Lower lobe of right lung (tissue), 2 donors: ENCODE data around the gene LRP2. TPM values are rescaled to one million over a fixed set of nuclear protein-coding genes. Genes with fewer than 3 reads are reported as not detected.
"Not testable (repeated sequence)": the region's sequence is repeated elsewhere in the genome, so short reads cannot be mapped to it uniquely, and the experiment has no call there.

Experiments
- ATAC-seq, 2 donors: fragments of 200-7000 bp; cut with Tn5 transposase; one replicate each; pipeline ENCODE4 v1.9.1; 2020 to 2022; ENCODE audit warnings: mild to moderate bottlenecking in 2 of 2, moderate library complexity in 2 of 2
- DNase-seq: peaks from one replicate; pipeline ENCODE4 v3.0.0-alpha.2; 2020
- H3K27ac ChIP-seq: fragments of 200-600 bp; one replicate; pipeline ENCODE4 v1.8.0; 2022
- H3K27me3 ChIP-seq: fragments of 200-600 bp; one replicate; pipeline ENCODE4 v1.8.0; 2022; ENCODE audit warnings: low read depth
- H3K36me3 ChIP-seq: fragments of 200-600 bp; one replicate; pipeline ENCODE4 v1.8.0; 2022; ENCODE audit warnings: mild to moderate bottlenecking
- H3K4me1 ChIP-seq: fragments of 200-600 bp; one replicate; pipeline ENCODE4 v1.8.0; 2022
- H3K4me3 ChIP-seq: fragments of 200-600 bp; one replicate; pipeline ENCODE4 v1.8.0; 2022; ENCODE audit warnings: mild to moderate bottlenecking
- H3K9me3 ChIP-seq: fragments of 200-600 bp; one replicate; pipeline ENCODE4 v1.8.0; 2022
- CTCF ChIP-seq: fragments of 200-600 bp; IDR thresholded peaks from one replicate; pipeline ENCODE4 v1.8.0; 2022; ENCODE audit warnings: antibody characterized with exemption, mild to moderate bottlenecking
- intact Hi-C: fragments of 100-400 bp; cut with DNase I; formaldehyde crosslinking; loops from one replicate; pipeline ENCODE4 v1.11.0; 2022
- total RNA-seq: library from RNA; stranded (reverse); fragmentation: NEBNext Ultra II Directional; extraction: Animal tissue kit (Norgen Biotek cat#: 25700); gene quantifications from one replicate; pipeline ENCODE4 v1.2.1, GENCODE V29; 2021
- donor health status: DM: no; HTN: yes; CAD: no; lungs with severe emphysema.

The LRP2 gene
- total RNA-seq, 1 donor from 2014 or later: 47.8 TPM

- ATAC-seq: peak; percentile 51 to 61
These were observed 31.7 kb downstream of the LRP2 start for GRCh38 chr2:169330555-169331198.

GRCh38 chr2:169329688-169330554 lies 32.4 kb downstream of the LRP2 start:
- TF ChIP-seq CTCF: no peak
- no peaks in the 10 kb centered on the region for H3K9me3 ChIP-seq
- peak; percentile 48 for DNase-seq
- intact Hi-C loops: no loop called here
- H3K4me3 ChIP-seq: peak overlapping the region; percentile 21
- H3K27me3 ChIP-seq: no peaks in the 10 kb centered on the region
- no peak overlapping the region for H3K27ac ChIP-seq
- H3K36me3 ChIP-seq: no peaks in the 10 kb centered on the region
- peak; percentile 88 for ATAC-seq
- H3K4me1 ChIP-seq: no peaks in the 10 kb centered on the region

More at GRCh38 chr2:169330555-169331198, 31.7 kb downstream of the LRP2 start:
- H3K9me3 ChIP-seq: no peaks in the 10 kb centered on the region
- H3K4me3 ChIP-seq: no peak overlapping the region
- no peaks in the 10 kb centered on the region for H3K36me3 ChIP-seq
- no peaks in the 10 kb centered on the region for H3K27me3 ChIP-seq
- no peak for DNase-seq
- no peaks in the 10 kb centered on the region for H3K4me1 ChIP-seq
- no peak for TF ChIP-seq CTCF
- intact Hi-C loops: no loop called here
- H3K27ac ChIP-seq: no peak overlapping the region

GRCh38 chr2:169328785-169329184 lies 33.5 kb downstream of the LRP2 start:
- intact Hi-C loops: no loop called here
- no peaks in the 10 kb centered on the region for H3K27me3 ChIP-seq
- DNase-seq (no peak), ATAC-seq (no peak)
- H3K4me3 ChIP-seq: no peak overlapping the region
- H3K4me1 ChIP-seq: no peaks in the 10 kb centered on the region
- H3K36me3 ChIP-seq: no peaks in the 10 kb centered on the region
- H3K9me3 ChIP-seq: no peaks in the 10 kb centered on the region
- no peak overlapping the region for H3K27ac ChIP-seq
- TF ChIP-seq CTCF: no peak

- ATAC-seq, DNase-seq, H3K4me3 ChIP-seq, H3K27ac ChIP-seq, intact Hi-C loops, H3K9me3 ChIP-seq, H3K4me1 ChIP-seq, H3K27me3 ChIP-seq, H3K36me3 ChIP-seq: not testable (repeated sequence)
These were observed 34.5 kb downstream of the LRP2 start for GRCh38 chr2:169327837-169328236.

- H3K9me3 ChIP-seq, DNase-seq, ATAC-seq, H3K4me3 ChIP-seq, H3K27ac ChIP-seq, H3K27me3 ChIP-seq, H3K4me1 ChIP-seq, intact Hi-C loops, H3K36me3 ChIP-seq: not testable (repeated sequence)
These were observed 36.4 kb downstream of the LRP2 start for GRCh38 chr2:169325886-169326285.

GRCh38 chr2:169324581-169325260 lies 37.6 kb downstream of the LRP2 start:
- Histone ChIP-seq H3K27me3 (no peaks in the 10 kb centered on the region), H3K36me3 (no peaks in the 10 kb centered on the region), H3K4me1 (no peaks in the 10 kb centered on the region), H3K9me3 (no peaks in the 10 kb centered on the region), H3K4me3 (no peak overlapping the region), H3K27ac (no peak overlapping the region)
- intact Hi-C loops: no loop called here
- no peak for ATAC-seq
- TF ChIP-seq CTCF: no peak
- DNase-seq: no peak
